CMK (cell line): ENCODE data around the gene PEX10.

Experiments used
- DNase-seq: peaks from one replicate; pipeline ENCODE4 v3.0.0-alpha.2; 2010; ENCODE audit warnings: low read depth

Gene PEX10

DNA sequence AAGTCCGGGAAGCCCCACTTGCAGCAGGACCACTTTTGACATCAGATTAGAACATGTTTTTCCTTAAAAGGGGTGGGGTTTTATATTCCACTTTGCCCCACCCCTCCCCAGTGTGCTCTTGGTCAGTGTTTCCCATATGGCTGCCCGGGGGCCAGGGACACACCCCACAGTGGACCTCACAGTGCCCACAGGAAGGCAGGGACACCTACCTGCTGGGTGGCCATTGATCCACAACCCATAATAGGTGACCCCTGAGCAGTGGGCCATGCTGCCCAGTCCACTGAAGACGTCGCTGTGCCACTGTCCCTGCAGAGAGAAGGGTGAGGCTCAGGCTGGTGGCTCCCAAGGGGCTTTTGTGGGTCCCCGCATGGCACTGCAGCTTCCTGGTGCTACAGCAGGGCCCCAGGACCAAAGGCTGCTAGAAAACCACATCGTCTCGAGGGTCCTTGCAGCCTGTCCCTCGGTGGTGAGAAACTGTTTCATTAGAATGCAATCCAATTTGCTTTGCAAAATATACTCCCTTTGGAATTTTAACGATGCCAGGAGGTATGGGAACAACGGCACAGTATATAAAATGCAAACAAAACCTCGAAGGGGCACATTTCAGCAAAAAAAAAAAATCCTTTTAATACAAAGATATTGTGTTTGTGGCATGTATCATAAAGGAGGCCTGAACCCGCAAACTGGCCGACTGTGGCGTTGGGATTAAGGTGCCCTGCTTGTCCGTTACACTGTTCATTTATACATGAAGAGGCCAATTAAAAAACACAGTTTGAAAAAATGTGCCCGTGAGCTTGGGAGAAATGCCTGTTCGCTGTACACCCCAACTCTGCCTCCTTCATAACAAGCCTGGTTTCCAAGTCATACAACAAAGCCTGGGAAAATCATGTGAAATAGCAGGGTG lies 37.9 kb downstream of the PEX10 start:
- no peak for DNase-seq

DNA sequence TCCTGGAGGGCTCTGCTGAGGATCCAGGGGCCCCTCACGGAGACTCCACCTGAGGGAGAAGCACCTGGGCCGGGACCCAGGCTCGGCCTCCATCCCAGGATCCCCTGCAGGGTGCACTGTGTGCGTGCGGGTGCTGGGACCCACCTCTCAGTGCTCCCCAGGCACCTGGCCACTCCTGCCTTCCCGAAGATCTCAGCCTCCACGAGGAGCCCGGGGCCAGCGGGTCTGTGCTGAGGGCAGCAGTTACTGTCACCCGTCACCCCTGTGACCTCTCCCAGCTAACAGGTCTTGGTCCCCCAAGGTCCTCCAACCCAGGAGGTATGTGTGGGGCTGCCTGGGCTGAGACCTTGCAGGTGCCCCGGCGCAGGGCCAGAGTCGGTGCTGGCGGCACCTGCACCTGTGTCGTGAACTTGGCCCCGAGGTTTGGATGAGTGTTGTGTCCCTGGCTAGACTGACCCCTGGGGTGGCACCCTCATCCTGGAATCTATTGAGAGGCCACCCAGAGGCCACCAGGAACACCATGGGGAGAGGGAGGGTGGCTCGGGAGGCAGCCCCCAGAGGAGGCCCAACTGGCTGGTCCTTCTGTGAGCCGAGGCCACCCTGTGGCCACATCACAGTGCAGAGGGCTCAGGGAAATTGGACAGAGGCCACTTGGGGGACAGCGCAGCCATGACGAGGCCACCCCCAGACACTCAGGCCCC lies 38.7 kb downstream of the PEX10 start:
- DNase-seq, result no peak

DNA sequence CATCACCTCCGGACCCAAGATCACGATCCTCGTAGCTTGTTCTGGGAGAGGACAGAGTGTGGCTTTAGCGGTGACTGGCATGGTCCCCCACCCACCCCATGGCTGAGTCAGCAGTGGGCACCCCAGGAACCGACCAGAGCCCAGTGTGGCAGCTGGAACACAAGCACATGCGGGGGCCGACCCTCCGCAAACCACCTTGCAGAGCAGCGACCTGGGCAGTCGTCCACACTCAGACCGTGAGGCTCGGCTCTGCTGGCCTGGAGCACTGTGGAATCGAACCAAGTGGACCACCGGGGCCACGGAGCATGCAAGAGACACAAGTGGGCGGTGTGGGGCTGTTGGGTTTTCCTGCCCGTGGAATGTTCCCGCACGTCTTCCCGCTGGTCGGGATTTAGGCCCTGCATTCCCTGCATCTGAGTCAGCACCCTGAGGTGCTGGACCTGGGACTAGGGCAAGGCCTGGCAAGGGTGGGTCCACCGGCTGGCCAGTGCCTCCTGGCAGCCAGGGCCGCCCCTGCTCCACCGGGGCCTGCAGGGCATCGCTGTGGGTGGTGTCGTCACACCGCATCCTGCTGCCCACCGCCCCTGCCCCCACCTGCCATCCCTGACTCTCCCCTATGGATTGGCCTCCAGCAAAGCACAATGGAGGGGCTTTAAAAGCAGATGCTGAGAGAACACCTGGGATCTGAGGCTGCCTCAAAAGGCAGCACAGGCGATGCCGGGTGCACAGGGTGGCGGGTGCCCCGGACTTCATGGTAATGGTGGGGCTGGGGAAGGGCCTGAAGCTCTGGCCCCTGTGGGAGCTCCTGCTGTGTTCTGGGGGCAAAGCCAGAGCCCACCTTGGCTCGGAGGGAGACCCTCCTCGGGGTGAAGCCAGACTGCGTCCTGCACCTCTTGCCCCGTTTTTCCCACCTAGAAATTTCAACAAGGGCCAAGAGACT lies 39.5 kb downstream of the PEX10 start:
- DNase-seq, result no peak

DNA sequence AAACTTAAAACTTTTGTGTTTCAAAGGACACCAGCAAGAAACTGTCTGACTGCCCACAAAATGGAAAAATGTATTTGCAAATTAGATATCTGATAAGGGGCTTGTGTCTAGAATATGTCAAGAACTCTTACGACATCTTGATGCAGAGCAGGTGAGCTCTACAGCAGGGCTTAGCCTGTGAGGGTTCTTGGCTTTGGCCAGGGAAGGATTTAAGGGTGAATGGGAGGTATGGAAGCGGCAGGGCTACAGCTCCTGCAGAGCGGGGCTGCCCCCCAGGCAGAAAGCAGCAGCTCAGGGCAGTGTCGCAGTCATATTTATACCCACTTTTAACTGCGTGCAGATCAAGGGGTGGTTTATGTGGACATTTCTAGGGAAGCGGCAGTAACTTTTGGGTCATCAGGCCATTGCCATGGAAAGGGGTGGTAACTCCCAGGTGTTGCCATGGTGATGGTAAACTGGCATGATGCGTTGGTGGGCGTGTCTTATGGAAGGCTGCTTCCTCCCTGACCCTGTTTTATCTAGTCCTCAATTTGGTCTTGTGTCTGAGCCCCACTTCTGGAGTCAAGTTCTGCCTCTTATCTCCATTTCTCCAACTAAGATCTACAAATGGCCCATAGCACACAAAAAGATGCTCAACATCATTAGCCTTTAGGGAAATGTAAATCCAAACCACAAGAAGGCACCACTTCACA lies 44.2 kb downstream of the PEX10 start:
- DNase-seq, result no peak

DNA sequence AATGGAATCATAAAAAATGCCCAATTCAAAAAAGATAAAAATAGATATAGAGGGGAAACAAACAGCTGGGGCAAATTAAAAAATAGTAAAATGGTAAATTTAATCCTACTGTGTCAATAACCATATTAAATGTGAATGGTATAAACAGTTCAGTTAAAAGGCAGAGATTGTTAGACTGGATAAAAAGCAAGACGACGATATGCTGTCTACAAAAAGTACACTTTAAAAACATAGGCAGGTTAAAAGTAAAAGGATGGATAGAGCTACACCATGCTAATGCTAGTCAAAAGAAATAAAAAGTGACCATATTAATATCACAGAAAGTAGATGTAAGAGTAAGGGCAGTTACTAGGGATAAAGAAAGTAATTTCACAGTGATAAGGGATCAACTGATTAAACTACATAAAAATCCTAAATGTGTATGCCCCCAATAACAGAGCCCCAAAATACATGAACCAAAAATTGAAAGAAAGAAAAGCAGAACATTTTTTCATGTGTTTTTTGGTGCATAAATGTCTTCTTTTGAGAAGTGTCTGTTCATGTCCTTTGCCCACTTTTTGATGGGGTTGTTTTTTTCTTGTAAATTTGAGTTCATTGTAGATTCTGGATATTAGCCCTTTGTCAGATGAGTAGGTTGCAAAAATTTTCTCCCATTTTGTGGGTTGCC lies 48.4 kb downstream of the PEX10 start:
- DNase-seq, result no peak

DNA sequence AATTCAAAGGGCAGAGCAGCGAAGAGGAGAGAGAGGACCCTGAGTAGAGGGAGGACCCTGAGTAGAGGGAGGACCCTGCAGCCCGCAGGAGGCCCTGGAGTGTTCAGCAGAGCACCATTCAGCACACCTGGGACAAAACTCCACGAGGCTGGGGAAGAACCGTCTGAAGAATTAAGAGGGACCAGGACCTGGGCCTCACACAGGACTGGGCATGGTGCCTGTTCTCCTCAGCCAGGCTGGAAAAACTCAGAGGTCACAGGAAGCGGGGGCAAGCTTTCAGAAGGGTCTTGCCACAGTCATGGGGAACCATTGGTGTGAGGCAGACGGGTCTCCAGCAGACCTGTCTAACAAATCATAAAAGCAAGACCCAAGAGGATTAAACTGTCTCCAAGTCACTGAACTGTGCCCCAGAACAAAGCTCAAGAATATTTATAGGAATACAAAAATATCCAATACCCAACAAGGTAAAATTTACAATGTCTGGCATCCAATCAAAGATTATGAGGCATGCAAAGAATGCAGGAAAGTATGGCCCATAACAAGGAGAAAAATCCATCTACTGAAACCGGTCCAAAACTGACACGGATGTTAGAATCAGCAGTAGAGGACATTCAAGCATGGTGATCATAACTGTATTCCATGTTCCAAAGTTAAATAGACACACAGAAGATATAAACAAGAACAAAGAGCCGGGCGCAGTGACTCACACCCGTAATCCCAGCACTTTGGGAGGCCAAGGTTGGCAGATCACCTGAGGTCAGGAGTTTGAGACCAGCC lies 51.6 kb downstream of the PEX10 start:
- DNase-seq, result no peak

DNA sequence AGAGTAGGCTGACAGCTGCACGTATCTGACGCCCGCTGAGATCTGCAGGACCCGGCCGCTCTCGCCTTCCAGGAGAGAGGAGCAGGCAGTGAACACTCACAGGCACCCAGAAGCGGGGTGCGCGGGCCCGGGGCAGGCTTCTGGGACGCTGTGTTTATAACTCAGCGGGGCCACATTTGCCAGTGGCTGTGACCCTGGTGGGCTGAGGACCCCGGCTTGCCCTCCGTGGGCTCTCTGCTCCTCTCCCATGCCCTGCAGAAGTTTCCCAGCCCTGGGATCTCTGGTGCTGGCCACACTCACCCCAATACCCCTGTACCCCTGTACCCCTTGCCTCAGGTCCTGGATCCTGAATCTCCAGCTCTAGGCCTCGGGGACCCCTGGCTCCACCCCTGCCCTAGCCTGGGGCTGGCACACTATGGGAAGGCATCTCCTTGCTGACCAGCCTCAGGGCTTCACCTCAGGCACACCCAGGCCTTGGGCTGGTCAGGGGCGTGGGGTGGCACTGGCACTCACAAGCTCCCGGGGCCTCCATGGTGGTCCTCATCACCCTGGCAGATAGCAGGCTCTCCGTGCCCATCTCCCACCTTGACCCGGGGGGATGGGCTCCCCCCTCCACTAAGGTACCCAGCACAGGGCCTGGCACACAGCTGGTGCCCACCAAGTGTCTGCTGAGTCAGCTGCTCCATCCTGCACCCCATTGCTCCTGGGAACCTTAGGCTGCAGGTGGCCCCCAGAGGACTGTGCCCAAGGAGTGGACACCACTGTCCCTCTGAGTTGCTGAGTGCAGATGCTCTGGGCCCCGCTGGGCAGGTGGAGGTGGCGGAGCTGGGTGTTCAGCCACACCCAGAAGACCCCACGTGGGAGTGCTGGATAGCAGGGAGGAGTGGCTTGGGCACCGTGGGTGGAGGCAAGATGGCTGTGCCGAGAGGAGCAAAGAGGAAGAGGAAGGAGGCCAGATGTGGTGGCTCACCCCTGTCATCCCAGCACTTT lies 53.4 kb downstream of the PEX10 start:
- no peak for DNase-seq

DNA sequence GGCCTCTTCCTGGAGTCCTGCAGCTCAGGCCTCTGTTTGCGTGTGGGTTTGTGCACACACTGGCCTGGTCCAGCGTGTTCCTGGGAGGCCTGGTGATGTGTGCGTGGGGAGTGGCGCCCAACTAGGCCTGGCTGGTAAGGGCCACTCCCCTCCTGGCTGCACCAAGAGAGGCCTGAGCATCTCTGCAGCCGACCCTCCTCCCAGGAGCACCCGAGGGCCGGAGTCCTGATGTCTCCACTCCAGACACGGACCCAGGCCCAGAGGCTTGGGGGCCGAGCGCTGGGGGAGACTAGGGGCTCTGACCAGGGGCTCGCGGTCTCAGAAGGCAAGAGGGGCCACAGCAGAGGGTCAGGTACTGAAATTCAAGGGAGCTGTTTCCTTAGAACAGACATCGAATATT lies 54.3 kb downstream of the PEX10 start:
- no peak for DNase-seq

DNA sequence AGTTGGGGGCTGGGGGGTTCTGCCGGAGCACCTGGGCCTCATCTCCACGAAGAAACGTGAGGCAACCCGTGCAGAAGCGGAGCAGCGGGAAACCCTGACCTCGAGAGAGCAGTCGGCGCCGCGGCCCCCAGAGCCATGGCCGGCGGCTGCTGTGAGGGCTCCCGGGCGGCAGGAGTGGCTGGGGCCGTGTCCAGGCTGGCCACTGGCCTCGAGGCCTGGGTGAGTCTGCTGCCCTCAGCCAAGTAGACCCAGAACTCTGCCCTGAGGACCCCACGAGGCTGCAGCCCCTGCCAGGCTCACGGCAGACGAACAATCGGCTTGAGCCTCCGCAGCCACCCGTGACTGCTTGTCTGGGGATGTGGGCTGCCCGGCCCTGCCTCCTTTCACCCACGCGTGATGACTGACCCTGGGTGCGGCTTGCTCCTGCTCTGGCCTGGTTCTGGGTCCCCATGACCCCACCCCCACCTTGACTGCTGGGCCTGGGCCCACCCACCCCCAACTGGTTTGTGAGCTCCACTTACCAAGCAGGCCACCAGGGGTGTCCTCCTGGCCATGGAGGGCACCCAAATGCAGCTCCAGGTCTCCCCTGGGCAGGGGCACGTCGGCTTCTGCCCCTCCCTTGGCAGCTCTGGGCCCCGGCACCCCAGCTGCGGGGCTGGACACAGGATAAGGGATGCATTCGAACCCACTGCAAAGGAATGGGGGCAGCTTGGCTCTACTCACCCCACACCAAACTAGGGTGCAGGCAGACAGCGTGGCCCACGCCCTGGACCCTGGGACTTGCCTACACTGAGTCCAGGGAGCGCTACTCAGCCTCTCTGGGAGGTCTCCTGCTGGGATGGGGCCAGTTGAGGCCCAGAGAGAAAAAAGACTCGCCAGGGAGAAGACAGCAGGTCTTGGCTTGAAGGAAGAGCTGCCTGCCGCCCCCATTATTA lies 55.2 kb downstream of the PEX10 start:
- no peak for DNase-seq

DNA sequence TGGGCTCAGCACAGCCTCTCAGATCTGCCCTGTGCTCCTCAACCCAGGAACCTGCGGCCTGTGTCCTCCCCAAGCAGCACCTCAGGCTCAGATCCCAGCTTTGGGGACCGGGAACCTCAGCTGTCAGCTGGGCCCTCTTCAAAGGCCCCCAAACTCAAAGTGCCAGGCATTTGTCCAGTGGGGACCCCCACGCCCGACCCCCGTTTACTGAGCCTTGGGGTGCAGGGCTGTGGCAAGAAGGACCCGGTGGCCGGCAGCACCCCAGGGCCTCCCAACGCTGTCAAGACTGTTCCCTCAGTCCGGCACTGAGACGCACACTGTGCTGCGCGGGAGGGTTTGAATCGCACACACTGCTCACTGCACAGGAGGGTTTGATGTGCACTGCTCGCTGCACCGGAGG lies 56.0 kb downstream of the PEX10 start:
- DNase-seq, result no peak

DNA sequence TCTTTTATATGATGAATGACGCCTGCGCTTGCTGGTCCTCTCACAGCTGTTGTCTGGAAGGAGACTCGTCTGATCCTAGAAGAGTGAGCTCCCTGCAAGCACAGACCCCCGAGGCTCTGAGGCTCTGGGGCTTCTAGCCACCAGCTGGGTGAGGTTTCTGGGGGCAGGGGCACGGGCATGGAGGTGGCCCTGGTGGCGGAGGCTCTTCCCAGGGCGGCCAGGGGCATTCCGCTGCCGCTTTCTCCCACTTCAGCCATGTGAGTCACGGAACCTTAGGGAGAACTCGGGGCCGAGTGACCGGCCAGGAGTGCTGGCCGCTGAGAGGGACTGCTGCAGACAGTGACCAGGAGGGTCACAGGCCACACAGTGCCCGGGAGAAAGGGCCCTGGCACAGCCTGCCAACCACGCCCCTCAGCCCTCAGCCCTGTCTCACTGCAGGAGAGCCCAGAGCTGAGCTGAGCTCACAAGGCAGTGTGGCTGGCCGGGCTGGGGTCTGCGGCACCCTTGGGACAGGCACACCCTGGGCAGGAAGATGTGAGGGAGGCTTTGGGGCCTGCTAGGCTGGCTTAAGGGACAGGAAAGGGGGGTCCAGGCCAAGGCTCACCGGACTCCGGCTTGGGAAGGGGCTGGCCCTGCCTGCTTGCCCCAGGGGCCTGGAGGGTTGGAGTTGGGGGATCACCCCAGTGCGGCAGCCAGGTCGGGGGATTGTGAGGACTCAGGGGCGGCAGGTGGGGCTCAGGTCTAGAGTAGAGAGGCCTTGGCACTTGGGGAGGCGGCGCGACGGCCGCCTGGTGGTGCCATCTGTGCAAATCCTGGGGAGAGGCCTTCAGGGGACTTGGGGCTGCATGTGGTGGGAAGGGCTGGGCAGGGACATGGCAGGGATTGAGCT lies 56.7 kb downstream of the PEX10 start:
- no peak for DNase-seq

DNA sequence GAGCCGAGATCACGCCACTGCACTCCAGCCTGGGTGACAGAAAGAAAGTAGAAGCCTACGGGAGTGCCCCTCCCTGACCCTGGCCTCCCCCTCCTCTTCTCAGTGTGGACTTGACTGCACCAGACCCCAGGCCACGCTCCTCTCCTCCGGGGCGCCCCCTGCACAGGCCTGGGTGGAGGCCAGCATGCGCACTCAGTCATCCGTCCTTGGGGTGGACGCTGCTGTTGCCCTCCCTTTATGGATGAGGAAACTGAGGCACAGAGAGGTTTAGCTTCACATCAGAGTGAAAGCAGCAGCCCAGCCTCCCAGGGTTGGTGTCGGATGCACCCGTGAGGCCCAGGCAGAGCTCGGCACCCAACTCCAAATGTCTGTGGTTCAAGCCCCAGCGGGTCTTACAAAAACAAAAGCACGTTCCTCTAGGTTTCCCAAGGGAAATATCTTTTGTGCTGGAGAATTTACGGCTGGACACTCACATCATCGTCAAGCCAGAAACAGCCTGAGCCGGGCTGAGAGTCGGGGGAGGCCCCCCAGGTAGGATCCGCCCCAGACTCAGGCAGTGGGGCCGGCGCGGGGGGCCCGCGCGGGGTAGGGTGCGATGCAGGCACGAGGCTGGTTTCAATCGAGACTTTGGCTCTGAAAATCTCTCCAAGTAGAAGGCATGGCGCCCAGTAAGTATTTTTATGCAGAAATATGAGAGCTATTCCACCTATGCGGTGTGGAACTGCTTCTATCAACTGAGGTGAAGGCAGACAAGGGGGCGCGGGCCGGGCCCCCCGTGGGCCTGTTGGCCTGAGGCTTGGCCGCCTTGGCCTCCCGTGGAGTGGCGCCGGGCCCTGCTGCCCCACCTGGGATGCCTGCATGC lies 57.6 kb downstream of the PEX10 start:
- no peak for DNase-seq
